ENCODE data around the gene CUTA. TPM values are rescaled to one million over a fixed set of nuclear protein-coding genes. Genes with fewer than 3 reads are reported as not detected.
"Not testable (repeated sequence)": the region's sequence is repeated elsewhere in the genome, so short reads cannot be mapped to it uniquely, and the experiment has no call there.

The CUTA gene
- total RNA-seq, 3 donors from 2014 or later (not counting 1 experiment from before 2014, with no cell fraction given) = 166 to 186 (median 184) TPM

GRCh38 chr6:33398601-33399000 is 19.3 kb downstream of the CUTA start:
- H3K4me1 Mint-ChIP-seq; H3K4me3 ChIP-seq (ENCODE audit: low read length); H3K27me3 ChIP-seq (ENCODE audit: control insufficient read depth, insufficient read depth, low read length); H3K4me3 Mint-ChIP-seq; H3K27ac Mint-ChIP-seq; H3K27ac ChIP-seq (ENCODE audit: low read length); H3K9me3 Mint-ChIP-seq; ATAC-seq; H3K36me3 Mint-ChIP-seq; H3K4me1 ChIP-seq (ENCODE audit: control insufficient read depth, insufficient read depth, low read length); intact Hi-C loops (cut with micrococcal nuclease); DNase-seq; H3K27me3 Mint-ChIP-seq (ENCODE audit: low read depth in 2 of 2); H3K36me3 ChIP-seq (ENCODE audit: control insufficient read depth, insufficient read depth, low read length); H3K9me3 ChIP-seq (ENCODE audit: control insufficient read depth, insufficient read depth, low read length): not testable (repeated sequence)
- 98% methylated on average over 3 of the region's 3 CpGs for WGBS (ENCODE audit: insufficient coverage)

- Mint-ChIP-seq H3K4me1 (peaks cover 7% of the 10 kb centered on the region in 2 donors), H3K27me3 (ENCODE audit: low read depth in 2 of 2) (no peaks in the 10 kb centered on the region), H3K4me3 (no peak overlapping the region), H3K36me3 (no peaks in the 10 kb centered on the region), H3K27ac (no peak overlapping the region), H3K9me3 (no peaks in the 10 kb centered on the region)
- WGBS (ENCODE audit: insufficient coverage) = 86% methylated on average over 1 of the region's 1 CpG
- no peak for TF ChIP-seq CTCF (IDR thresholded peaks at IDR 0.05)
- Histone ChIP-seq H3K36me3 (ENCODE audit: control insufficient read depth, insufficient read depth, low read length) (no peaks in the 10 kb centered on the region), H3K27ac (ENCODE audit: low read length) (no peak overlapping the region), H3K4me1 (ENCODE audit: control insufficient read depth, insufficient read depth, low read length) (peaks cover under 1% of the 10 kb centered on the region), H3K4me3 (ENCODE audit: low read length) (no peak overlapping the region), H3K27me3 (ENCODE audit: control insufficient read depth, insufficient read depth, low read length) (no peaks in the 10 kb centered on the region), H3K9me3 (ENCODE audit: control insufficient read depth, insufficient read depth, low read length) (no peaks in the 10 kb centered on the region)
- intact Hi-C loops (cut with micrococcal nuclease) = no loop called here
- DNase-seq (no peak), ATAC-seq (no peak)
These were observed 20.4 kb downstream of the CUTA start for GRCh38 chr6:33397541-33397940.

GRCh38 chr6:33392979-33393378 is 24.9 kb downstream of the CUTA start:
- DNase-seq = no peak
- Mint-ChIP-seq H3K4me3 (peak overlapping the region; percentile 92), H3K27ac (peak overlapping the region; percentile 93), H3K27me3 (ENCODE audit: low read depth in 2 of 2) (no peaks in the 10 kb centered on the region), H3K36me3 (no peaks in the 10 kb centered on the region), H3K4me1 (peaks cover 25 to 29% of the 10 kb centered on the region in 2 donors), H3K9me3 (no peaks in the 10 kb centered on the region)
- no peak for ATAC-seq
- WGBS (ENCODE audit: insufficient coverage) = 60% methylated on average over 3 of the region's 3 CpGs
- no peaks in the 10 kb centered on the region for H3K9me3 ChIP-seq (ENCODE audit: control insufficient read depth, insufficient read depth, low read length)
- no peak overlapping the region for H3K27ac ChIP-seq (ENCODE audit: low read length)
- H3K4me1 ChIP-seq (ENCODE audit: control insufficient read depth, insufficient read depth, low read length) = peaks cover 18% of the 10 kb centered on the region
- no peak overlapping the region for H3K4me3 ChIP-seq (ENCODE audit: low read length)
- H3K27me3 ChIP-seq (ENCODE audit: control insufficient read depth, insufficient read depth, low read length) = no peaks in the 10 kb centered on the region
- intact Hi-C loops (cut with micrococcal nuclease) = no loop called here
- no peaks in the 10 kb centered on the region for H3K36me3 ChIP-seq (ENCODE audit: control insufficient read depth, insufficient read depth, low read length)
- no peak for TF ChIP-seq CTCF (IDR thresholded peaks at IDR 0.05)

- intact Hi-C loops (cut with micrococcal nuclease) = no loop called here
- no peaks in the 10 kb centered on the region for H3K27me3 Mint-ChIP-seq (ENCODE audit: low read depth in 2 of 2)
- Histone ChIP-seq H3K27me3 (ENCODE audit: control insufficient read depth, insufficient read depth, low read length) (no peaks in the 10 kb centered on the region), H3K9me3 (ENCODE audit: control insufficient read depth, insufficient read depth, low read length) (no peaks in the 10 kb centered on the region), H3K36me3 (ENCODE audit: control insufficient read depth, insufficient read depth, low read length) (no peaks in the 10 kb centered on the region), H3K4me3 (ENCODE audit: low read length) (no peak overlapping the region), H3K4me1 (ENCODE audit: control insufficient read depth, insufficient read depth, low read length) (peaks cover 18% of the 10 kb centered on the region), H3K27ac (ENCODE audit: low read length) (no peak overlapping the region)
- DNase-seq = no peak
- TF ChIP-seq CTCF (IDR thresholded peaks at IDR 0.05) = no peak
- H3K36me3 Mint-ChIP-seq = no peaks in the 10 kb centered on the region
- H3K9me3 Mint-ChIP-seq = no peaks in the 10 kb centered on the region
- peak overlapping the region; percentile 93 for H3K27ac Mint-ChIP-seq
- ATAC-seq = no peak
- 48% methylated on average over 4 of the region's 5 CpGs for WGBS (ENCODE audit: insufficient coverage)
- peak overlapping the region; percentile 92 for H3K4me3 Mint-ChIP-seq
- H3K4me1 Mint-ChIP-seq = peaks cover 25 to 29% of the 10 kb centered on the region in 2 donors
These were observed 25.3 kb downstream of the CUTA start for GRCh38 chr6:33392595-33392948.

Measured in natural killer cell (primary cell).